T-helper 2 cell (primary cell): ENCODE measurements around the gene TGFBR2.
A peak's percentile ranks its signal among the peaks of the same experiment; 100 is the strongest.

Experiments
- DNase-seq, 5 experiments: peaks; one replicate each; pipeline versions ENCODE4 v3.0.0 to v3.0.0-alpha.2; 2012 to 2022

TGFBR2 gene

GRCh38 chr3:30604093-30604492 lies 2.3 kb upstream of the TGFBR2 start:
- no peak for DNase-seq

GRCh38 chr3:30604558-30604957 lies 1.8 kb upstream of the TGFBR2 start:
- no peak for DNase-seq

- DNase-seq, result no peak
These were observed 1.4 kb upstream of the TGFBR2 start for GRCh38 chr3:30605005-30605404.

- no peak for DNase-seq
These were observed 598 bp upstream of the TGFBR2 start for GRCh38 chr3:30605706-30606300.

- DNase-seq, result peak; percentile 30 to 79 (median 49)
These were observed 832 bp downstream of the TGFBR2 start for GRCh38 chr3:30607032-30607833.

- DNase-seq, result no peak
These were observed 2.2 kb downstream of the TGFBR2 start for GRCh38 chr3:30608598-30608947.

- DNase-seq, result no peak
These were observed 3.7 kb downstream of the TGFBR2 start for GRCh38 chr3:30609930-30610701.

GRCh38 chr3:30610702-30611368 lies 4.4 kb downstream of the TGFBR2 start:
- no peak for DNase-seq

GRCh38 chr3:30611613-30612436 lies 5.4 kb downstream of the TGFBR2 start:
- DNase-seq, result peak in 2 of 5 experiments; percentile 51 to 79

- peak in 1 of 5 experiments; percentile 70 for DNase-seq
These were observed 6.2 kb downstream of the TGFBR2 start for GRCh38 chr3:30612437-30613132.

- no peak for DNase-seq
These were observed 6.9 kb downstream of the TGFBR2 start for GRCh38 chr3:30613133-30613825.

- DNase-seq, result no peak
These were observed 8.0 kb downstream of the TGFBR2 start for GRCh38 chr3:30614373-30614772.

- DNase-seq, result no peak
These were observed 8.5 kb downstream of the TGFBR2 start for GRCh38 chr3:30614943-30615342.

- DNase-seq, result no peak
These were observed 9.4 kb downstream of the TGFBR2 start for GRCh38 chr3:30615615-30616346.

GRCh38 chr3:30616347-30617027 lies 10.1 kb downstream of the TGFBR2 start:
- DNase-seq, result no peak

GRCh38 chr3:30617069-30617468 lies 10.7 kb downstream of the TGFBR2 start:
- no peak for DNase-seq

- no peak for DNase-seq
These were observed 11.3 kb downstream of the TGFBR2 start for GRCh38 chr3:30617653-30618052.

- no peak for DNase-seq
These were observed 12.1 kb downstream of the TGFBR2 start for GRCh38 chr3:30618526-30618925.

GRCh38 chr3:30619318-30619717 lies 12.9 kb downstream of the TGFBR2 start:
- DNase-seq, result no peak
